IPS DF 4.7 (cell line): ENCODE data around the gene ASTN2.

Experiments
- DNase-seq: peaks from one replicate; pipeline ENCODE4 v3.0.0-alpha.2; 2013; ENCODE audit warnings: low spot score; ENCODE audit errors: extremely low read depth

ASTN2 gene

DNA sequence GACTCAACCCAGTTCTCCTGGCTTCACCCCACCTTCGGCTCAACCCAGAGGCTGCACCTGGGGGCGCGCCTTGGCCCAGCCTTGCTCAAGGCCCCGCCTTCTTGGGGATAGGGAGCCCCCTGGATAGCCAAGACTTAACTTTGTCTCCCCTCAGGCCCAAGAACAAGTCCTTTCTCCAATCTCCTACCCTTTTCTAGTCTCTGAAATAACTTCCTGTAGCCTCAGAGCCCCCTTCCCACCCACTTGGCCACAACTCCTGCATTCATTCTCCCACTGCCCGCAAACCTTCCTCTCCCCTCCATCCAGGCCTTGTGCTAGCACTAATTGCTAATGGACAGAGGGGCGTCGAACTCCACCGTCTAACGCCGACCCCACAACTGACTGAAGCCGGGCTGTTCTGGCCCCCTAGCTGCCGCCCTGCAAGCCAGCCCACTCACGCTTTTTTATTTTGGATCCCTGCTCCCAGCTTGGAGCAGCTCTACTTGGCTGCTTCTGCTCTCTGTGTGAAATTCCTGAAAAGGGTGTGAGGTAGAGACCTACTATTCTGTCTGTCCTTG lies 579 bp upstream of the ASTN2 start:
- DNase-seq: no peak

DNA sequence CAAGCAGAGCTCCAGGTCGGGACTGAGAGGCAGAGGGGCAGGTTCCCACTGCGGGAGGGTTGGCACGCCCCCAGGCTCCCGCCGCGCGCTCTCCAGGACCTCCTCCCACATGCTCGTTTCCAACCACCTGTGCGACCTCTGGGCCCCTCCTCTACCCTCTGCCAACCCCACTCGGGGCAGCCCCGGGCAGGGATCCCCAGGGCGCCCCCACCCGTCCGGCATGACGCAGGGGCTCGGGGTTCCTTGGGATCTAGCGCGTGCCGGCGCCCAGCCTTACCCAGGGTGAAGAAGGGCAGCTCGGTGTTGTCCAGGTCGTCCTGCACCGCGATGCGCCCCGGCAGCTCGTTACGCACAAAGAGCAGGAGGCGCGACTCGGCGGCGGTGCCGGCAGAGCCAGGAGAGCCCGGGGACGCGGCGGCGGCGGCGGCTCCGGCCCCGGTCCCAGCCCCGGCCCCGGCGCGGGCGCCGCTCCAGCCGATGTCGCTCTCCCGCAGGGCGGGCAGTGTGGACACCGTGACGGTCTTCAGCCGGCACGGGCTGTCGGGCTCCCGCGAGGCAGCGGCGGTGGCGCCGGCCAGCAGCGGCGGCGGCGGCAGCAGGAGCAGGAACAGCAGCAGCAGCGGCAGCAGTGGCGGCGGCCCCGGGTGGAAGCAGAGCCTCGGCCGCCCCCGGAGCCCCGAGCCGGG lies 494 bp downstream of the ASTN2 start:
- DNase-seq: no peak

GRCh38 chr9:117413346-117414219 lies 1.3 kb downstream of the ASTN2 start:
- DNase-seq: no peak

DNA sequence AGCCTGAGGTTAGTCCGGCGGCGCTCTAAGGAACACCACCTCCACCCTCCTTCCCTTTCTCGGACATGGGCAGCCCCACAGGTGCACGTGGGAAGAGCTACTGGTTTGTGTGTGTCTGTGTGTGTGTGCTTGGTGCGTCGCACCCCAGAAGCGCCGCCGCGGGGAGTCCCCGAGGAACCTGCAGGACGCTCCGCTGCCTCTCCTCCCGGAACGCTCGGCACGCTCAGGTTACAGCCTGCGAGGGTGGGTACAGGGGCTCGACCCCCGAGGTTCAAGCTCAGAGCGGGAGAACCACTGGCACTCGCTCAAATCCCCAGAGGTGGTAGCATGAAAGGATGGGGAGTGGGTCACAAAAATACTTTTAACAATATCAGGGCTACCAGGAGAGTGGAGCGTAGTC lies 2.0 kb downstream of the ASTN2 start:
- no peak for DNase-seq

- no peak for DNase-seq
These were observed 2.7 kb downstream of the ASTN2 start for GRCh38 chr9:117412006-117412715.

DNA sequence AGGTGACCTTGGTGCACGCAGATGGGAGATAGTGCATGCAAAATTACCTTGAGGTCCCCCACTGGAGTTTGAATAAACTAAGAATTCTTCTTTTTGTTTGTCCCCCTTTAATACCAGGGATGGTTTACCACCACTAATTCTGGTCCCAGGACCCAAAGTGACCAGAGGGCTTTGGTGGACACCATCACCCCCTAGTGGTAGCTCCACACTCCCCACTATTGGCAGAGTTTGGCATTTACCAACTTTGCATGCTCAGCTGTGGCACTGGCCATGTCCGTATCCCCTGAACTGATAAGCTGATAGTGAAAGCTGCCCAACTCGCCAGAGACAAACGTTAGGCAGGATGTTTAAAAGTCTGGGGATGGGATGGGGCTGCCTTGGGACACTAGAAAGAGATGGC lies 3.3 kb downstream of the ASTN2 start:
- no peak for DNase-seq

DNA sequence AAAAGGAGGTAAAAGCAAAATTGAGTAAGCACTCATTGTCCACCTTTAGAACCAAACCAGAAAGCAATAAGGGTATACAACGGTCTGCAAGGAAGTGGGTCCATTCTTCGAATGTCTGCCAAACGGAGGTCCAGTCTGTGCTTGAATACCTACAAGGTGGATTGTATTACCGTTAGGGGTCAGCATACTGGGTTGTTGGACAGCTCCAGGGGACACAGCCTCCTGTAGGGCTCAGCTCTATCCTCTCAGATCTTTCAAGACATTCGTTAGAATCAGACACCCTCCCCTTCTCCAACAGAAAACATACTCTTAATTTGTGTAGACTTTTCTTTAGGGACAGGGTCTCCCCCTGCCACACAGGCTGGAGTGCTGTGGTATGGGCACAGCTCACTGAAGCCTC lies 5.5 kb downstream of the ASTN2 start:
- no peak for DNase-seq

DNA sequence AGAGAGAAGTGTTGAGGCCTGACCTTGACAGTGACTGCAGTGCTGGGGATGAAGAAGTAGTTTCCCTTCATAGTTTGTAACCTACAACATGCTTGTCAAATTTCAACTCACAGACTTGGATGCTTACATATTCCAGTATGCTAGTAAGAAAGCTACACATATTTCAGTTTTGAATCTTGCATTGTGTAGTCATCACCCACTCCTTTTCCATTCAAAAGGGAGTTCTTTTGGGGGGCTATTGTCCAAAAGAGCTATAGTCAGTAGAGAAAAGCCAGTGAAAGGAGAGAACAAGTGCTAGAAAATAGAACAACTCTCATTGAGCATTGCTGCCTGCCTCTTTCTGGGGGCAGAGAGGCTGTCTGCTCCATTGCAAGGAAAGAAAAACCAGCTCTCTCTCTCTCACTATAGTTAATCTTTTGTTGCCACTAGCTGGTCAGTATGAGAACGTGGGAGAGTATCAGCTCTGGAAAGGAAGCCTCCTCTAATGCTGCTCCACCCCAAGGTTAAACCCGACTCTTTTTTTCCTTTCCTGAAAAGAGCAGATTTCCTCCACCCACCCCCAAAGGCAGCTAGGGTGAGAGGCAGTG lies 7.3 kb downstream of the ASTN2 start:
- no peak for DNase-seq

DNA sequence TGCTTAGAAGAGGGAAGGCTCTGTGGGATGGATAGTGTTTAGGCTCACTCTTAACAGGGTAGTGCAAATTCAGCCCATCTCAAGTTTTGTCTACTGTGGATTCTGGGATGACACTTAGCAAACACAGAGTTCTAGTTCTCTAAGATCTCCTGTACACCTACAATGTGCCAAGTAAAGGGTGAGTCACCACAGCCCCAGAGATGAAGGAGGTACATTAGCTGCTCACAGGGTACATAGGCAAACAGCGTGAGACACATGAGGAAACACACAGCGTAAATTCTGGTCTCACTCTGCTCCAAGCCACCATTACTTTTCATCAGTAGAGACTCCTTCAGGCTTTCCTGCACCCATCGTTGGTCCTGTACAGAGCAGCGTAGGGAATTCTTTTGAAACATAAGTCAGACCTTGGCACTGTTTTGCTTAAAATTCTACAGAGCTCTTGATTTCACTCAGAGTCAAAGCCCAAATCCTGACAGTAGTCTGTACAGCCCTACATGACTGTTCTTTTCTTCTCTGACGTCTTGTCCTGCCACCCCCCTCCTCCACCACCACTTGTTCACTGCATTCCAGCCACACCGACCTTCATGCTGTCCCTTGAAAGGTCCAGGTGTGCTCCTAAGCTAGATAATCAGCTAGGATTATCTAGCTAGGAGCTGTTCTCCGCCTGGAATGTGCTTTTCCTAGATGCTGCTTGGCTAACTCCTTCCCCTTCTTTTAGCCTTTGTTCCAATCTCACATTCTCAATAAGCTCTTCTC lies 8.7 kb downstream of the ASTN2 start:
- no peak for DNase-seq

GRCh38 chr9:117403848-117404247 lies 11.0 kb downstream of the ASTN2 start:
- DNase-seq: no peak

- no peak for DNase-seq
These were observed 11.4 kb downstream of the ASTN2 start for GRCh38 chr9:117403403-117403811.

DNA sequence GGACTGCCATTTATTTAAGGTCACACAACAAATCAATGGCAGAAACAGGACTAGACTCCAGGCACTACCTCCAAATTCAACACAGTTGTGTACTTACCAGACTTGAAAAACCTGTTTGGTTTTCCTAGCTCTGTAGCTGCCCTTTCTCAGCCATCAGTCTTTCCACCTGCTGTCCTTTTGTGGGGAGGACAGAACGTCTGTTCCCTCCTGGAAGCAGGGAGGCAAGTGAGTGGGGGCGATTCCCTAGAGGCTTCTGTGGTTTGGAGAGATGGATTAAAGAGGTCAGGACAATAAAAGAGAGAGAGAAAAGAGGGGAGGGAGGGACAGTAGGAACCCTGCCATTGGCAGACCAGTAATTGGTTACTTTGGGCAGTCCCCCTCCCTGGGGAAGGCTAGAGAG lies 14.7 kb downstream of the ASTN2 start:
- DNase-seq: no peak

- DNase-seq: no peak
These were observed 19.7 kb downstream of the ASTN2 start for GRCh38 chr9:117395151-117395650.

DNA sequence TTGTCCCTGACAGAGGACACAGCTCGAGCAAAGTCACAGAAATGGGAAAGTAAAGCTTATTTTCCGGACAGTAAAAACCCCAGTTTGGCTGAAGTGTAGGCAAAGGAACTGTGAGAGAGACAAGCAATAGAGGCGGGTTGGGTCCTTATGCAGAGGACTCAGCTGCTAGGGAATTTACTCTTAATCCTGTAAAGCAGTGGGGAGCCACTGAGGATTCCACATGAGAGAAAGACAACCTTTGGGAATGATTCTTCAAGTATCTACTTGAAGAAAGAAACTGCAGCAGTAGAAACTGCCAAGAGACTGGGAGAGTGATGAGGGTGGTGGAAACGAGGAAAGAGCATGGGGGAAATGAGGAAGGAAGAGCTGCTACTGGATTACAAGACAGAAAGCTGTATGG lies 20.2 kb downstream of the ASTN2 start:
- no peak for DNase-seq

DNA sequence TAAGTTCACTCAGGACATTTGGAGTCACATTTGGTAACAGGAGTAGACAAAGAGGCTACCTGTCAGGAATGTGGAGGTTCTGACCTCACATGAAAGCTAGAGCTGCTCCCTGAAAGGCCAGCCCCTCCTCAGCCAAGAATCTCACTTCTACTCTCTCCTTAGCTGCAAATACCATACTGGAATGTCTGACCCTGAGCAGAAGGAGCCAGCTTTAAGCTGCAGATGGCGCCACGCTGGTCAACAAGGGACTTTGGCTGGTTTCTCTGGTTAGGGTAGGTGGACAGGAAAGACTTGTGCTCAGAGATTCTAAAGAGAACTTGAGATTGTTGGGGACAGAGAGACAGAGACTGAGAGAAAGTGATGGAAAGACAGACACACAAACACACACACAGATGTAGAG lies 21.9 kb downstream of the ASTN2 start:
- no peak for DNase-seq

GRCh38 chr9:117387422-117387821 lies 27.4 kb downstream of the ASTN2 start:
- DNase-seq: no peak

GRCh38 chr9:117379341-117379740 lies 35.5 kb downstream of the ASTN2 start:
- no peak for DNase-seq

GRCh38 chr9:117377046-117377445 lies 37.8 kb downstream of the ASTN2 start:
- DNase-seq: no peak

- DNase-seq: no peak
These were observed 38.9 kb downstream of the ASTN2 start for GRCh38 chr9:117375956-117376355.

GRCh38 chr9:117374076-117374725 lies 40.7 kb downstream of the ASTN2 start:
- DNase-seq: no peak
